ENCODE results near the gene TMEM132C.

The TMEM132C gene

DNA sequence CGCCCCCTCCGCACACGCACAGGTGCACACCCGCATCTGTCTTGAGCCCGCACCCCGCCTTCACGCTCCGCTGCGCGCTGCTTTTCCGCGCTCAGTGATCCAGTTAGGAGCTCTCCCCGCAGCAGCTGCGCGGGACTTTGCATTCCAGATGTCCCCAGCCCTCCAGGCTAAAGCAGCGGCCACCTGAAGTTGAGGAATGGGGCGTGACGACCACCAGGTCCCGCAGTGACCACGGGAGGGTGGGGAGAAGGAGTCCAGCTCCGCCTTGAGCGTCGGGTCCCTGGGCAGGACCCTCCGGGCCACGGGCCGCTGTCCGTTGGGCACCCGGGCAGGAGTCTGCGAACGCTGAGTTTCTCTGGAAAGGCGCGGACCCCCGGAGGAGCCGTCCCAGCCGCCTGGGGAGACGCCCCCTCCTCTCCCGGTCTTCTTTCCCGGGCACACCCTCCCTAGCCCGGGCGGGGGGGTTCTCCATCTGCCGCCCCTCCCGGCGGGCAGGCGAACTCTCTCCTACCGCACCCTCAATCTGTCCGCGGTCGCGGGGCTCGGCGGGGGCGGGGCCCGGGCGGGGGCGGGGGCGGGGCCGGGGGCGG lies 334 bp upstream of the TMEM132C start:
- Mint-ChIP-seq H3K9me3 (peaks cover 7% of the 10 kb centered on the region), H3K4me1 (ENCODE audit: low read depth) (no peaks in the 10 kb centered on the region), H3K27me3 (ENCODE audit: low read depth) (peaks cover 33% of the 10 kb centered on the region), H3K4me3 (no peak overlapping the region), H3K36me3 (ENCODE audit: low read depth) (no peaks in the 10 kb centered on the region), H3K27ac (no peak overlapping the region)

DNA sequence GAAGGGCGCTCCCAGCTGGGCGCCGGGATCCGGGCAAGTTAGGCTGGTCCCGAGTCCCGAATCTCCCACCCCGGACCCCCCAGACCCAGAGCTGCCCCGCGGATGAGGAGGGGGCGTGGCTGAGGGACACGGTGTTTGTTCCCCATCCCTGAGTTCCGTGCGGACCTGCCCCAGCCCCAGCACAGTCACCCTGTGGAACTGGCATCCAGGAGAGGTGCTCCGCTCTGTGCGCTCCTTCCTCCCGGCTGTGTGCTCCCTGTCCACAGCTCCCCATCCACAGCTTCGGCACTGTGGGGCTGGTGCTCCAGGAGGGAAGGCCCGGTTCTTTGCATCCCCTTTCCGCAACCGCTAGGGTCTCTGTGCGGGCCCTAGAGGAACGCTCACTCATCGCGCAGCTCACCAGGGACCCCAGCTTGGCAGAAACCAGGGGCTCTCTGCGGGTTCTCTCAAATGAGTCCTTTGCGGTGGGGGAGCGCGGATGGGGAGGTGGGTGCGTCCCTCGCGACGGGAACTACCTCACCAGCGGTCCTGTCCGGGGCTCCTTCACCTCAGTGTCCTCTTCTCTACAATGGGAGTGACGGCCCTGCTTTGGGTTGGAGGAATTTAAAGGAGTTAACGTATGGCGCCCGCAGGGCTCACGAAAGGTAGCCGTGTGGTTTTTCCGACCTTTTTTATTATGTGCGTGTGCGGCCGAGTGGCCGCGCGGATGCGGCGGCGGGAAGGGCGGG lies 845 bp downstream of the TMEM132C start:
- H3K27me3 Mint-ChIP-seq (ENCODE audit: low read depth), result peaks cover 33% of the 10 kb centered on the region

DNA sequence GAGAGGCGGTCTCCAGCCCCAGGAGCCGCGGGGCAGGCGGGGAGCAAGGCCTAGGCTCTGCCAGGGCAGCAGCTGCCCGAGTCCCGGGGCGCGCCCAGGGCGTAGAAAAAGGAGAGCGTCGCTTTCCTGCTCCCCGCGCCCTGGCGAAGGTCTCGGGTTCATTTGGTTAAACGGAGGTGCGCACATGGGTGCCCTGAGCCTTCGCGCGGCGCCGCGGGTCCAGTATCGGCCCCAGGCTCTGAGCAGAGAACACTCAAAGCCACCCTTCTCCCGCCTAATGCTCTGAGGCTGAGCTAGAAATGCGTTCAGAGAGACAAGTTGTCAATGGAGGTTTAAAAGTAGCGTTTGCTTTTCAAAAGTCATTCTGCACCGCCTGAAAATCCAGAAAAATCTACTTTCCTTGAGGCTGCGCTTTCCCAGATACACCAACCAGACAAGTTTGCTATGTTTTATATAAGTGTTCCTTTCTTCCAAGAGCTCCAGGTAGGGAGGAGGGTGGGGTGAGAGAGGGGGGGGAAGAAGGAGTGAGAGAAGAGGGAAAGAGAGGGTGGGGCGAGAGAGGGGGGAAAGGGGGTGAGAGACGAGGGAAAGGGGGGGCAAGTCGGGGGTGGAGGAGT lies 1.5 kb downstream of the TMEM132C start:
- Mint-ChIP-seq H3K9me3 (peaks cover 7% of the 10 kb centered on the region), H3K4me3 (no peak overlapping the region), H3K36me3 (ENCODE audit: low read depth) (no peaks in the 10 kb centered on the region), H3K27ac (no peak overlapping the region), H3K27me3 (ENCODE audit: low read depth) (peaks cover 33% of the 10 kb centered on the region), H3K4me1 (ENCODE audit: low read depth) (no peaks in the 10 kb centered on the region)

More for the DNA sequence above, 845 bp downstream of the TMEM132C start:
- Mint-ChIP-seq H3K4me1 (ENCODE audit: low read depth) (no peaks in the 10 kb centered on the region), H3K27ac (no peak overlapping the region), H3K9me3 (peaks cover 7% of the 10 kb centered on the region), H3K36me3 (ENCODE audit: low read depth) (no peaks in the 10 kb centered on the region), H3K4me3 (no peak overlapping the region)

DNA sequence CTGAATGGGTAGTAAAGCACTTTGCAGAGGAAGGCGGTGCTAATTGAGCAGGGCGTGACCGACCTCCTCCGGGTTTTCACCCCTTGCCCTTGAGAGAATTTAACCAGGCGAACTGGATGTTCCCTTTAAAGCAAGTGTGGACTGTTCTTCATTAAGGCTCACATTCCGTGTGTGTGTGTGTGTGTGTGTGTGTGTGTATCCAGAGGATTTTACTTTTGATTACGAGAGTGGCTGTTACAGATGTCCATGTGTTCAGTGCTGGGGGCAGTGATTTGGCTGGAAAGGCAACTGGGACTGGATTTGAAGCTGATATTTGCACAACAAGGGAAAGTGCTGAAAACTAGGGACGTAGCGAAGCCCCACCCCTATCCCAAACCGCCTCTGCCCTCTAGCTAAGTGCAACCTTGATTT lies 2.2 kb downstream of the TMEM132C start:
- H3K4me3 Mint-ChIP-seq, result no peak overlapping the region
- H3K4me1 Mint-ChIP-seq (ENCODE audit: low read depth), result no peaks in the 10 kb centered on the region
- H3K36me3 Mint-ChIP-seq (ENCODE audit: low read depth), result no peaks in the 10 kb centered on the region
- H3K27me3 Mint-ChIP-seq (ENCODE audit: low read depth), result peaks cover 33% of the 10 kb centered on the region
- H3K27ac Mint-ChIP-seq, result no peak overlapping the region
- H3K9me3 Mint-ChIP-seq, result peaks cover 2% of the 10 kb centered on the region

DNA sequence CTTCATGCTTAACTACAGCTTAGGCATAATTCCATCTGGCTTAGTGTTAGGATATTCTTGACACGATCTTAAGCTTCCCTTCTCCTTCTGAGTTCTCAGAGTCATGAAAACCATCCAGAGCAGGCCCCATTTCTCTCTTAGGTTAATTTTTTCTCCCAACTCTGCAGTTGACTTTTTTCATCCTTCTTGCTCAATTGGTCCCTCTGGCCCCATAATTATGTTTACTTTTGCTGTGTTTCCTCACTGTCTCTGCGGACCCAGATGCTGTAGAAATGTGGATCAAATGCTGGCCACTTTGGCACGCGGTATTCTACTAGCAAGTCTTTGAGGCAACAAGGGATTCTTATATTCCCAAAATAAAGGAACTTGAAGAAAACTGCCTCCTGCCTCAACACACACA lies 9.5 kb downstream of the TMEM132C start:
- H3K27me3 Mint-ChIP-seq (ENCODE audit: low read depth), result no peaks in the 10 kb centered on the region

DNA sequence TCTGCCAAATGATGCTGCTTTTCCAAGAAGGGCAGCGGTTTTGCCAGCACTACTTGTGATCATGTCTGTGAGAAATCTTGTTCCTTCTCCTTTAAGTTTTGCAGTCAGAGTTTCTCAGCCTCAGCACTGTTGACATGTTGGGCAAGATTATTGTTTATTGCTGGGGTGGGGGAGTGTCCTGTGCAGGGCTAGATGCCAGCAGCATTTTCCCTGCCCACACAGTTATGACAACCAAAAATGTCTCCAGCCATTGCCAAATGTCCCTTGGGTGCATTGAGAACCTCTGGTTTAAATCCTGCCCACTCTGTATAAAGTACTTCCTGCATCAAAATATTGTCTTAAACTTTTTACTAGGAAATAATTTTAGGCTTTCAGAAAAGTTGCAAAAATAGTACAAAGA lies 20.0 kb downstream of the TMEM132C start:
- H3K27me3 Mint-ChIP-seq (ENCODE audit: low read depth), result no peaks in the 10 kb centered on the region
- no peaks in the 10 kb centered on the region for H3K36me3 Mint-ChIP-seq (ENCODE audit: low read depth)

More for the DNA sequence above, 9.5 kb downstream of the TMEM132C start:
- no peak overlapping the region for H3K27ac Mint-ChIP-seq
- H3K4me3 Mint-ChIP-seq, result no peak overlapping the region
- H3K9me3 Mint-ChIP-seq, result peaks cover 4% of the 10 kb centered on the region
- no peaks in the 10 kb centered on the region for H3K36me3 Mint-ChIP-seq (ENCODE audit: low read depth)
- H3K4me1 Mint-ChIP-seq (ENCODE audit: low read depth), result no peaks in the 10 kb centered on the region

DNA sequence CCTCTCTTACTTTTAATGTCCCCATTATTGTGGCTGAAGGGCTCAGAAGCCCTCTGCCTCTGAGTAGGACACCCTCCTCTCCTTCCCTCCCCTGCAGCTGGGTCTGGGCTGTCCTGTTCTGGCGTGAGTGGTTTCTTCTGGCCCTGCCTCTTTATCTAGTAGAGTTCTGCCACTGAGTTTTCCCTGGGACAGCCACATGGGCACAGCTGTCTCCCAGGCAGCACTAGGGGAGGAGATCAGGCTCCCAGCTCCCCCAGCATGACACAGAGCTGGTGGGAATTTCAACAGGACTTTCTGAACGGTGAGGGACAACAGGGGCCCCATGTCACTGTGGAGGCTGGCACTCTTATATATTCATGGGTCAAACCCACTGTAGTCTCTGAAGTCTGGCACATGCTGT lies 21.4 kb downstream of the TMEM132C start:
- H3K27me3 Mint-ChIP-seq (ENCODE audit: low read depth), result no peaks in the 10 kb centered on the region
- H3K36me3 Mint-ChIP-seq (ENCODE audit: low read depth), result no peaks in the 10 kb centered on the region
- no peak overlapping the region for H3K4me3 Mint-ChIP-seq
- H3K27ac Mint-ChIP-seq, result no peak overlapping the region
- H3K4me1 Mint-ChIP-seq (ENCODE audit: low read depth), result no peaks in the 10 kb centered on the region
- H3K9me3 Mint-ChIP-seq, result peaks cover 6% of the 10 kb centered on the region

More for the DNA sequence above, 20.0 kb downstream of the TMEM132C start:
- Mint-ChIP-seq H3K4me3 (no peak overlapping the region), H3K4me1 (ENCODE audit: low read depth) (no peaks in the 10 kb centered on the region), H3K27ac (no peak overlapping the region), H3K9me3 (peaks cover 6% of the 10 kb centered on the region)

DNA sequence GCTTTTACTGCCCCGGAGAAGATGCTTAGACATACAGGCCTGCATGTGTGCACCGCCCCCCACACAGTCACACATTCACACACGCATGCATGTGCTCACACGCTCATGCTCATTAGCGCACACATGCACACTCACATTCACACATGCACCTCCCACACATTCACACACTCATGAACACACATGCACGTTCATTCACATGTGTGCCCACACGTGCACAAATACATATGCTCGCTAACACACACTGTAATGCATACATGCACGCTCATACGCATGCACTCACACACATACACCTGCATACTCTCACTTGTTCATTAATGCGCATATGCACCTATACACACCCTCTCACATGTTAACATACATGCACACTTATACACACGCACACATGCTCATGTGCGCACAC lies 21.9 kb downstream of the TMEM132C start:
- Mint-ChIP-seq H3K4me1 (ENCODE audit: low read depth) (no peaks in the 10 kb centered on the region), H3K27ac (no peak overlapping the region), H3K36me3 (ENCODE audit: low read depth) (no peaks in the 10 kb centered on the region), H3K9me3 (peaks cover 6% of the 10 kb centered on the region), H3K27me3 (ENCODE audit: low read depth) (no peaks in the 10 kb centered on the region), H3K4me3 (no peak overlapping the region)

DNA sequence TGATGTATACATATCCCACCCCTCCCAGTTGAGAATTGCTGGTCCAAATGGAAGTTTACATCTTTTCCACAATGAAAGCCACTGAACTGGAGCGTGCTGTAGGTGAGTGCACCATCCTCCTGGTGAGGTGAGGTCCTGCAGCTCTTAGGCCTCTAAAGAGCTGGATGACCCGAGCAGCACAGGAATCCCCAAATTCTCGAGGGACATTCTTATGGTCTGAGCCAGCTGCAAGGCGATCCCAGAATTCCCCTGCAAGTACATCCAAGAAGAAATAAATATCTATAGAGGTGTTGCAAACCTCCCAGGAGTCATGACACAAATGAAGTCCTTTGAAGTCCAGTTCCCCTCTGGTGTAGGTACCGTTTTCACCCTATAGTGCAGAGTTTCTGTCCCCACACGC lies 24.0 kb downstream of the TMEM132C start:
- H3K36me3 Mint-ChIP-seq (ENCODE audit: low read depth), result no peaks in the 10 kb centered on the region
- H3K9me3 Mint-ChIP-seq, result peaks cover 6% of the 10 kb centered on the region
- no peak overlapping the region for H3K4me3 Mint-ChIP-seq
- H3K4me1 Mint-ChIP-seq (ENCODE audit: low read depth), result no peaks in the 10 kb centered on the region
- H3K27ac Mint-ChIP-seq, result no peak overlapping the region
- no peaks in the 10 kb centered on the region for H3K27me3 Mint-ChIP-seq (ENCODE audit: low read depth)

DNA sequence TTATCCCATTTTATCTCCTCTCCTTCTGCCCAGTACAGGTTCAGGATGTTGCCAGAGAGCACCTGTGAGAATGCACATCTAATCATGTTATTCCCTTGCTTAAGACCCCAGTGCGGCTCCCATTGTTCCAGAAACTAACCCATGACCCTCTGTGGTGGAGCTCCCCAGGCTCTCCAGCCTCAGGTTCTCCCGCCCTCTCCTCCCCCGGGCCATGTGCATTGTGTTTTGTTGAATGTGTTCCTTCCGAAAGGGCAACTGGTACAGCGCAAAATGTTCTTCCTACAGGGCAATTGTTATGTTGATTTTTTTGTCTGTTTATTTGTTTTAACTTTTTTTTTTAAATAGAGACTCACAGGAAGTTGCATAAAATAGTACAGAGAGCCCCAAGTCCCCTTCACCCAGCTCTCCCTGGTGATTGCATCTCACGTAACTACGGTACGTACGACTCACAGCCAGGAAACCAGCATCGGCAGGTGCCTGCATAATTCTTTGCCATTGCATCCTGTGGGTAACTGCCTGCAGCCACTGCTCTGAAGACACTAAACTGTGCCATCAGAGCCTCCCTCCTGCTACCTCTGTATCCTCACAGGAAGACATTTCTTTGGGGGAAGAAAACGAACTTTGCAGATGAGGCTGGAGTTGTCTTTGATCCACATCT lies 31.2 kb downstream of the TMEM132C start:
- Mint-ChIP-seq H3K4me3 (no peak overlapping the region), H3K4me1 (ENCODE audit: low read depth) (no peaks in the 10 kb centered on the region), H3K9me3 (peaks cover 14% of the 10 kb centered on the region), H3K27me3 (ENCODE audit: low read depth) (no peaks in the 10 kb centered on the region), H3K27ac (no peak overlapping the region), H3K36me3 (ENCODE audit: low read depth) (no peaks in the 10 kb centered on the region)

DNA sequence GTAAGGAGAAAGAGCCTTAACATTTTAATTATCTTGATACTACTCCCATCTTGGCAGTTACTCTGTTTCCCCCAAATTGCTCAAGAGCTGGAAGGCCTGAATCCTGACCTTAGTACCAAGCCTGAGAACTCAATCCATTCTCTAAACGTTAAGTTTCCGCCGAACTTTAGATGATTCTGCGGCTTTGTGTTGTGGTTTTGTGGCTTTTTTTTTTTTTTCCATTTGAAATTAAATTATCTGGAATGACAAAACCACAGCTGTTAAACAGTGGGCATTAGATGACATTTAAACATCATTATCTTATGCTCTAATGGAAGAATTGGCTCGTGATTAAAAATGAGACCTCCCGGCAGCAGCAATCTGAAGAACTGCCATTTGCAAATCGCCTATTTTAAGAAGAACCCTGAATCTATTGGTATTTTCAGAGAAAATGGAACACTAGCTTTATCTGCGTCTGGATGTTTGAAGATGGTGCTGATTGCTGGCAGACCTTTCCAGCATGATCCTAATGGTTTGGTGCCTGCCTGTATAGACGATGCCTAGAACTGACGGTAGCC lies 38.4 kb downstream of the TMEM132C start:
- H3K4me1 Mint-ChIP-seq (ENCODE audit: low read depth), result no peaks in the 10 kb centered on the region
- H3K27me3 Mint-ChIP-seq (ENCODE audit: low read depth), result no peaks in the 10 kb centered on the region

DNA sequence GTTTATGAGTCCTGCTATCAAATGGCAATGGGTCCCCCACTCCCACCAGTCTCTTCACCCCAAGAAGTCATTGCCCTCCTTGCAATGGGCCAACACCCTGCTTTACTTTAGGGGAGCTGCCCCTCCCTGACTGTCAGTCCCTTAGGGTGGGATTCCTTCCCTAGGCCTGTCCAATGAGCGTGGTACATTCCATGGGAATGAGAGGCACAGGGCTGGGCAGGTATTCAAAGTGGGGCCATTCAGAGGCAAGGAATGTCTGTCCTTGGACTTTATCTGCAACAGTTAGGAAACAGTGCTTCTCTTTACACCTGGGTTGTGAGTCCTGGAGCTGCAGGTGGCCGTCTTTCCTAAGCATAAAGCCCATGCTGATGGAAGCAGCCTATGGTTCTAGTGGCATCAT lies 40.8 kb downstream of the TMEM132C start:
- Mint-ChIP-seq H3K36me3 (ENCODE audit: low read depth) (no peaks in the 10 kb centered on the region), H3K27ac (no peak overlapping the region), H3K4me3 (no peak overlapping the region)

More for the DNA sequence above, 38.4 kb downstream of the TMEM132C start:
- Mint-ChIP-seq H3K27ac (no peak overlapping the region), H3K9me3 (peaks cover 23% of the 10 kb centered on the region), H3K4me3 (no peak overlapping the region), H3K36me3 (ENCODE audit: low read depth) (no peaks in the 10 kb centered on the region)

DNA sequence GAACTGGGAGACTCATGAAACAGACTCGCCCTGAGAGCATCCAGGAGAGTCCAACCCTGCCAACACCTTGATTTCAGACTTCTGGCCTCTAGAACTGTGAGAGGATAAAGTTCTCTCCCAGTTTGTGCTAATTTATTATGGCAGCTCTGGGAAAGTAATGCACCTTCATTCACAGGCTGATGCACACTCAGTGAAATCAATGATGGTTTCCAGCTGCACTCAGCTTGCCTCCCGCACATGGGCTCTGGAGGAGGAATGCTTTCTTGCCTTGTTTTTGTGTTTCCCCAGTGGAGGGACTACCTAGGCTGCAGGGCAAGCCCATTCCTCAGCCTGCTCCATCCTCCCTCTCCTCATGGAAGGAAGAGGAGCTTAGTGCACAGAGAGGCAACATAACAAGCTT lies 45.7 kb downstream of the TMEM132C start:
- no peaks in the 10 kb centered on the region for H3K4me1 Mint-ChIP-seq (ENCODE audit: low read depth)
- peaks cover 21% of the 10 kb centered on the region for H3K9me3 Mint-ChIP-seq
- H3K27me3 Mint-ChIP-seq (ENCODE audit: low read depth), result no peaks in the 10 kb centered on the region
- H3K4me3 Mint-ChIP-seq, result no peak overlapping the region
- H3K36me3 Mint-ChIP-seq (ENCODE audit: low read depth), result no peaks in the 10 kb centered on the region
- H3K27ac Mint-ChIP-seq, result no peak overlapping the region

More for the DNA sequence above, 40.8 kb downstream of the TMEM132C start:
- Mint-ChIP-seq H3K27me3 (ENCODE audit: low read depth) (no peaks in the 10 kb centered on the region), H3K9me3 (peaks cover 25% of the 10 kb centered on the region), H3K4me1 (ENCODE audit: low read depth) (no peaks in the 10 kb centered on the region)

DNA sequence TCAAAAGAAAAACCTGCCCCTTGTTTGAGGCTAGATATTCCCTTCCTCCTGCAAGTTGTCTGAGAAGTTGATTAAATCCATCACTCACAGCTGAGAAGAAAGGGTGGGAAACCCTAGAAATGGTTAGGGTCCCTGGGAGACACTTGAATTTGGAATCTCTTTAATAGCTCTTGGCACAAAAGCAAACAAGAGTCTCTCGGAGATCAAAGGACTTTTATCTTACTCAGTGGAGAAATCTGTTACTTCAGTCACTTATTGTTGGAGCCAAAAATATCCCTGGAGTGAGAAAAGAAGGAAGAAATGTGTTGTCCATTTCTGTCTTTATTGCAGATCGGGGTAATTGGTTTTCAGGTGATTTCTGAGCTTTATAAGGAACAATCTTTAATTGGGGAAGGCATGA lies 47.0 kb downstream of the TMEM132C start:
- no peak overlapping the region for H3K27ac Mint-ChIP-seq
- no peaks in the 10 kb centered on the region for H3K4me1 Mint-ChIP-seq (ENCODE audit: low read depth)
- H3K27me3 Mint-ChIP-seq (ENCODE audit: low read depth), result no peaks in the 10 kb centered on the region
- H3K9me3 Mint-ChIP-seq, result peaks cover 18% of the 10 kb centered on the region
- H3K4me3 Mint-ChIP-seq, result no peak overlapping the region
- no peaks in the 10 kb centered on the region for H3K36me3 Mint-ChIP-seq (ENCODE audit: low read depth)
